Neural cell (in vitro differentiated cells): Measurements from ENCODE around the gene KCNMB2.

Experiments used
- EP300 ChIP-seq: fragments of 450-650 bp; conservative IDR thresholded peaks from 2 replicates; pipeline ENCODE4 v1.6.1; 2014; ENCODE audit warnings: antibody characterized with exemption, mild to moderate bottlenecking, moderate library complexity; ENCODE audit not compliant: poor library complexity, severe bottlenecking
- RAD21 ChIP-seq: fragments of 450-650 bp; conservative IDR thresholded peaks from 2 replicates; pipeline ENCODE4 v1.6.1; 2014; ENCODE audit warnings: antibody characterized with exemption, mild to moderate bottlenecking, moderate library complexity
- TAF1 ChIP-seq: IDR thresholded peaks from 2 replicates; pipeline ENCODE4 v1.6.1; 2012; ENCODE audit warnings: low read depth
- TF ChIP-seq, protein P1 (sequence below): fragments of 450-650 bp; IDR thresholded peaks from 2 replicates; pipeline ENCODE4 v1.5.1; 2014; ENCODE audit warnings: antibody characterized with exemption, mild to moderate bottlenecking, moderate library complexity; ENCODE audit not compliant: poor library complexity, severe bottlenecking

DNA sequence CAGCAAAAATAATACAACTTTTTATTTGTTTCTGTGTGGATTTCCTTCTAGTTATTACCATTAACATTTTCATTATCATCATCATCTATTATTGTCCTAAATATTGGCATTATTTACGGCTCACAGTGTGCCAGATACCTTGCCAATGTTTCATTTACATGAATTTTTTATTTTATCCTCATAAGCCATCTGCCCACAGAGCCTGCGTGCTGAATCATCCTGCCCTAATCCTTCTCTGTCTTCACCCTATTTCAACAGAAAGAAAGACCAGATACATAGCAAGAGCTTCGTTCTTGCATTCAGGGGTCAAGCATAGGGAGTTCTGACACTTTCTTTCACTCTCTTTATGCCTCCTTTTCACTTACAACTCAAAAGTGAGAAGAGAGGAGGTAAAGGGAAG, 82.0 kb downstream of the KCNMB2 start:
- TF ChIP-seq, protein P1, sequence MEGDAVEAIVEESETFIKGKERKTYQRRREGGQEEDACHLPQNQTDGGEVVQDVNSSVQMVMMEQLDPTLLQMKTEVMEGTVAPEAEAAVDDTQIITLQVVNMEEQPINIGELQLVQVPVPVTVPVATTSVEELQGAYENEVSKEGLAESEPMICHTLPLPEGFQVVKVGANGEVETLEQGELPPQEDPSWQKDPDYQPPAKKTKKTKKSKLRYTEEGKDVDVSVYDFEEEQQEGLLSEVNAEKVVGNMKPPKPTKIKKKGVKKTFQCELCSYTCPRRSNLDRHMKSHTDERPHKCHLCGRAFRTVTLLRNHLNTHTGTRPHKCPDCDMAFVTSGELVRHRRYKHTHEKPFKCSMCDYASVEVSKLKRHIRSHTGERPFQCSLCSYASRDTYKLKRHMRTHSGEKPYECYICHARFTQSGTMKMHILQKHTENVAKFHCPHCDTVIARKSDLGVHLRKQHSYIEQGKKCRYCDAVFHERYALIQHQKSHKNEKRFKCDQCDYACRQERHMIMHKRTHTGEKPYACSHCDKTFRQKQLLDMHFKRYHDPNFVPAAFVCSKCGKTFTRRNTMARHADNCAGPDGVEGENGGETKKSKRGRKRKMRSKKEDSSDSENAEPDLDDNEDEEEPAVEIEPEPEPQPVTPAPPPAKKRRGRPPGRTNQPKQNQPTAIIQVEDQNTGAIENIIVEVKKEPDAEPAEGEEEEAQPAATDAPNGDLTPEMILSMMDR = no peak
- TF ChIP-seq EP300 = no peak
- no peak for TF ChIP-seq TAF1
- no peak for TF ChIP-seq RAD21
